22Rv1 (cell line): Measurements from ENCODE around the gene MINDY4.

Source experiments
- ZFX ChIP-seq: fragments of 450-650 bp; IDR thresholded peaks from 2 replicates; pipeline ENCODE4 v1.6.1; 2017; ENCODE audit warnings: antibody characterized with exemption, borderline replicate concordance
- TF ChIP-seq, protein P1 (sequence below): fragments of 450-650 bp; IDR thresholded peaks from 2 replicates; pipeline ENCODE4 v1.5.1; 2017; ENCODE audit warnings: mild to moderate bottlenecking

DNA sequence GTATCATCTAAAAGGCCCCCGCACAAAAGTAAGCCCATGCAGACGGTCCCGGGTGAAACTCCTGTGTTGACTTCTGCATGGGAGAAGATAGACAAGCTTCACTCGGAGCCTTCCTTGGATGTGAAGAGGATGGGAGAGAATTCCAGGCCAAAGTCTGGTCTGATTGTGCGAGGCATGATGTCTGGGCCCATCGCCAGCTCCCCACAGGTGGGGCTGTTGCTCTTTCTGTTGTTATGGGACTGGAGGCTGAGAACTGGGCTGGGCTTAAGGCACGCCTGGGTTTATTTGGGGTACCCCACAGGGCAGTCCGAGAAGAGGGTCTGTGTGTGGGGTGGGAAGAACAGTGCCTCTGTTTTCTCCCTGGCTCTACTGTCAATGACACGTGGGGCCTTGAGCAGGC is 14.6 kb downstream of the MINDY4 start:
- TF ChIP-seq, protein P1, sequence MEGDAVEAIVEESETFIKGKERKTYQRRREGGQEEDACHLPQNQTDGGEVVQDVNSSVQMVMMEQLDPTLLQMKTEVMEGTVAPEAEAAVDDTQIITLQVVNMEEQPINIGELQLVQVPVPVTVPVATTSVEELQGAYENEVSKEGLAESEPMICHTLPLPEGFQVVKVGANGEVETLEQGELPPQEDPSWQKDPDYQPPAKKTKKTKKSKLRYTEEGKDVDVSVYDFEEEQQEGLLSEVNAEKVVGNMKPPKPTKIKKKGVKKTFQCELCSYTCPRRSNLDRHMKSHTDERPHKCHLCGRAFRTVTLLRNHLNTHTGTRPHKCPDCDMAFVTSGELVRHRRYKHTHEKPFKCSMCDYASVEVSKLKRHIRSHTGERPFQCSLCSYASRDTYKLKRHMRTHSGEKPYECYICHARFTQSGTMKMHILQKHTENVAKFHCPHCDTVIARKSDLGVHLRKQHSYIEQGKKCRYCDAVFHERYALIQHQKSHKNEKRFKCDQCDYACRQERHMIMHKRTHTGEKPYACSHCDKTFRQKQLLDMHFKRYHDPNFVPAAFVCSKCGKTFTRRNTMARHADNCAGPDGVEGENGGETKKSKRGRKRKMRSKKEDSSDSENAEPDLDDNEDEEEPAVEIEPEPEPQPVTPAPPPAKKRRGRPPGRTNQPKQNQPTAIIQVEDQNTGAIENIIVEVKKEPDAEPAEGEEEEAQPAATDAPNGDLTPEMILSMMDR, result no peak
- no peak for TF ChIP-seq ZFX
